Measurements from ENCODE around the gene WDR88.

WDR88 gene

DNA sequence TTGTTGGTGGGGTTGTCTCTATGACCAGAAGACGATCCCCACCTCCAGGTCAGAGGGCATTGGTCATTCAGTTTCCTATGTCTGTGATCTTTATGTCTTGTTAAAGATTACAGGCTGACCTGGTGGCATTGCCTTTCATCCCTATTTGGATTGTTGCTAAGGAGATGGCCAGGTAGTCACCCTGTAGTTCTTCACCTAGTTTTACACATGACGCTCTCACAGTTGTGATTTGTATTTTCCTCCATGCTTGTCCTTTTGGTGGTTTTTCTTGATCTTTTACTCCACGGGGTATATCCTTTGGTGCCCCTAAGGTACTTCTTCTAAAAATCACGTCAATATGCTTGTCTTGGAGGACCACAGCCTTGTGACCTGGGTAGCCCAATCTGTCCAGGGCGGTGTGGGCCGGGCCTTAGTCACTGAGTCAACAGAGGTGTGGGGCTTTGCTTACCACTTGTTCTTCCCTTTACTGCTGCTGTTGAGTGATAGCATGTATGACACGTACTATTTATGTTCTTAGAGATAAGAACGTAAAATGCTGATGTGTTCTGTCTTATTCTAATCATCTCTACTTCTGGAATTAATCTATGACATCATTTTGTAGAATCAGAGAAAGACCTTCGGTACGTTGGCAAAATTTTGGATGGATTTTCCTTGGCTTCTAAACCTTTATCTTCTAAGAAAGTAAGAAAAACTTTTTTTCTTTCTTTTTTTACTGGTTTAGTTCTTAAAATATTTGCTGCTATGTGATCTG is 30.8 kb upstream of the WDR88 start:
- H3K79me2 ChIP-seq (ENCODE audit: insufficient read depth, low read length): no peaks in the 10 kb centered on the region
- no peaks in the 10 kb centered on the region for H4K20me1 ChIP-seq (ENCODE audit: insufficient read depth, low read length)
- no peaks in the 10 kb centered on the region for H3K27me3 ChIP-seq (ENCODE audit: insufficient read depth, low read length)
- peaks cover 62% of the 10 kb centered on the region for H3K36me3 ChIP-seq (ENCODE audit: insufficient read depth, low read length)
- no peaks in the 10 kb centered on the region for H3K9me2 ChIP-seq (ENCODE audit: low read depth, low read length)
- no peak overlapping the region for H3K4me2 ChIP-seq (ENCODE audit: low read length)
- no peak overlapping the region for H3K4me3 ChIP-seq (ENCODE audit: low read depth, low read length, poor library complexity, severe bottlenecking)
- no peaks in the 10 kb centered on the region for H3K9me3 ChIP-seq (ENCODE audit: low read length)
- H2AFZ ChIP-seq (ENCODE audit: low read length): no peak overlapping the region
- H3K9ac ChIP-seq (ENCODE audit: low read length): no peak overlapping the region
- H3K27ac ChIP-seq (ENCODE audit: low read depth, low read length, poor library complexity, severe bottlenecking): no peak overlapping the region
- TF ChIP-seq EZH2 (IDR thresholded peaks at IDR 0.05; ENCODE audit: borderline replicate concordance, low read length): no peak
- TF ChIP-seq, protein P1, sequence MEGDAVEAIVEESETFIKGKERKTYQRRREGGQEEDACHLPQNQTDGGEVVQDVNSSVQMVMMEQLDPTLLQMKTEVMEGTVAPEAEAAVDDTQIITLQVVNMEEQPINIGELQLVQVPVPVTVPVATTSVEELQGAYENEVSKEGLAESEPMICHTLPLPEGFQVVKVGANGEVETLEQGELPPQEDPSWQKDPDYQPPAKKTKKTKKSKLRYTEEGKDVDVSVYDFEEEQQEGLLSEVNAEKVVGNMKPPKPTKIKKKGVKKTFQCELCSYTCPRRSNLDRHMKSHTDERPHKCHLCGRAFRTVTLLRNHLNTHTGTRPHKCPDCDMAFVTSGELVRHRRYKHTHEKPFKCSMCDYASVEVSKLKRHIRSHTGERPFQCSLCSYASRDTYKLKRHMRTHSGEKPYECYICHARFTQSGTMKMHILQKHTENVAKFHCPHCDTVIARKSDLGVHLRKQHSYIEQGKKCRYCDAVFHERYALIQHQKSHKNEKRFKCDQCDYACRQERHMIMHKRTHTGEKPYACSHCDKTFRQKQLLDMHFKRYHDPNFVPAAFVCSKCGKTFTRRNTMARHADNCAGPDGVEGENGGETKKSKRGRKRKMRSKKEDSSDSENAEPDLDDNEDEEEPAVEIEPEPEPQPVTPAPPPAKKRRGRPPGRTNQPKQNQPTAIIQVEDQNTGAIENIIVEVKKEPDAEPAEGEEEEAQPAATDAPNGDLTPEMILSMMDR (IDR thresholded peaks at IDR 0.05; ENCODE audit: low read length): no peak
- no peaks in the 10 kb centered on the region for H3K4me1 ChIP-seq (ENCODE audit: insufficient read depth, low read length, severe bottlenecking)
- H3F3A ChIP-seq (ENCODE audit: insufficient read depth, low read length): no peaks in the 10 kb centered on the region

DNA sequence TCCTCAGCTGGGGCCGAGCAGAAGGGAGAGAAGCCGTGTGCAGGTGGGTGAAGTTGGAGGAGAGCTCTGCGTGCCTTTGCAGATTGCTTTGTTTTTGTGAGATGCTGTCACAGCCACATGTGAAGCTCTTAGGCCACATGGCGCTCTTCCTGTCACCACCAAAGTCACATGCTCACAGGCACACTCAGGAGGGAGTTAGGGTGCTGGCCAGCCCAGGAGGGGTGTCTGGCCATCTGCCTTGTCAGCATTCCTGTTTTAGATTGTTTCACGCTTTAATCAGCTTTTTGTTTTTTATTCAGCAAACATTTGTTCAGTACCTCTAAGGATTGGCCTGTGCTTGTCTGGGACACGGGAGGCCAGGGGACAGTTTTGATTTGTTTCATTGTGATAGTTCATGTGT is 29.0 kb upstream of the WDR88 start:
- Histone ChIP-seq H3K9me2 (ENCODE audit: low read depth, low read length) (no peaks in the 10 kb centered on the region), H3K27ac (ENCODE audit: low read depth, low read length, poor library complexity, severe bottlenecking) (no peak overlapping the region), H4K20me1 (ENCODE audit: insufficient read depth, low read length) (no peaks in the 10 kb centered on the region), H3K4me1 (ENCODE audit: insufficient read depth, low read length, severe bottlenecking) (no peaks in the 10 kb centered on the region), H3K36me3 (ENCODE audit: insufficient read depth, low read length) (peaks cover 64% of the 10 kb centered on the region), H3K4me2 (ENCODE audit: low read length) (no peak overlapping the region), H3F3A (ENCODE audit: insufficient read depth, low read length) (no peaks in the 10 kb centered on the region), H3K4me3 (ENCODE audit: low read depth, low read length, poor library complexity, severe bottlenecking) (no peak overlapping the region), H3K79me2 (ENCODE audit: insufficient read depth, low read length) (no peaks in the 10 kb centered on the region), H3K27me3 (ENCODE audit: insufficient read depth, low read length) (no peaks in the 10 kb centered on the region), H2AFZ (ENCODE audit: low read length) (no peak overlapping the region), H3K9me3 (ENCODE audit: low read length) (no peaks in the 10 kb centered on the region), H3K9ac (ENCODE audit: low read length) (no peak overlapping the region)
- TF ChIP-seq, protein P1 (IDR thresholded peaks at IDR 0.05; ENCODE audit: low read length): no peak

DNA sequence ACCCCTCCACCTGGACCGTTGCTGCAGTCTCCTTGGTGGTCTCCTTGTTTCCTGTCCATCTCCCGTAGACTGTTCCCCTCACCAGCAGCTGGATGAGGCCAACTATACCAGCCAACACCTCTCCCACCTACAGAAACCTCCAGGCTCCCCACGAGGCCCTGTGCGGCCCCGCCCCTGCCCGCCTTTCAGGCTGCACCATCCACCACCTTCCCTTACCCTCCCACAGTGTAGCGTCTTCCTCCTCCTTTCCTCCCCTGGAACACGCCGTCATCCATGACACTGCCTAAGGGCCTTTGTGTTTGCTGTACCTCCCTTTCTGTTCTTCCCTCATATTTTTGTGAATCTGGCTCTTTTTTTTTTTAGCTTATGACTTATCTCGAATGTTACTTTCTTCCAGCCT is 23.8 kb upstream of the WDR88 start:
- no peaks in the 10 kb centered on the region for H3K4me1 ChIP-seq (ENCODE audit: insufficient read depth, low read length, severe bottlenecking)
- no peaks in the 10 kb centered on the region for H3K9me3 ChIP-seq (ENCODE audit: low read length)
- H3K9ac ChIP-seq (ENCODE audit: low read length): no peak overlapping the region
- H3K9me2 ChIP-seq (ENCODE audit: low read depth, low read length): no peaks in the 10 kb centered on the region
- no peak overlapping the region for H2AFZ ChIP-seq (ENCODE audit: low read length)
- H3K79me2 ChIP-seq (ENCODE audit: insufficient read depth, low read length): no peaks in the 10 kb centered on the region
- TF ChIP-seq EZH2 (IDR thresholded peaks at IDR 0.05; ENCODE audit: borderline replicate concordance, low read length): no peak
- TF ChIP-seq, protein P1 (IDR thresholded peaks at IDR 0.05; ENCODE audit: low read length): no peak
- no peaks in the 10 kb centered on the region for H3F3A ChIP-seq (ENCODE audit: insufficient read depth, low read length)
- H3K27me3 ChIP-seq (ENCODE audit: insufficient read depth, low read length): no peaks in the 10 kb centered on the region
- H4K20me1 ChIP-seq (ENCODE audit: insufficient read depth, low read length): no peaks in the 10 kb centered on the region
- H3K27ac ChIP-seq (ENCODE audit: low read depth, low read length, poor library complexity, severe bottlenecking): no peak overlapping the region
- no peak overlapping the region for H3K4me3 ChIP-seq (ENCODE audit: low read depth, low read length, poor library complexity, severe bottlenecking)
- H3K36me3 ChIP-seq (ENCODE audit: insufficient read depth, low read length): peaks cover 68% of the 10 kb centered on the region
- no peak overlapping the region for H3K4me2 ChIP-seq (ENCODE audit: low read length)
